CD4-positive, alpha-beta T cell treated with Interleukin-12 subunit alpha and Interleukin-12 subunit beta, for 1 hour (primary cell): ENCODE data around the gene RAB10.
"Not testable (repeated sequence)": the region's sequence is repeated elsewhere in the genome, so short reads cannot be mapped to it uniquely, and the experiment has no call there.

Experiments
- DNase-seq: peaks from one replicate; pipeline ENCODE4 v3.0.0-alpha.2; 2020

Gene RAB10

GRCh38 chr2:26033818-26034636, at the start of gene RAB10:
Gene RAB10 (plus strand): TSS chr2:26034084. CDS start chr2:26034609, 525 bp downstream.
- peak; percentile 99 for DNase-seq

- no peak for DNase-seq
Measured at GRCh38 chr2:25988134-25988533, 45.8 kb upstream of the RAB10 start.

GRCh38 chr2:25989154-25989553, 44.7 kb upstream of the RAB10 start:
- DNase-seq = no peak

GRCh38 chr2:25991965-25992364, 41.9 kb upstream of the RAB10 start:
- no peak for DNase-seq

- no peak for DNase-seq
Measured at GRCh38 chr2:25992556-25992955, 41.3 kb upstream of the RAB10 start.

- DNase-seq = no peak
Measured at GRCh38 chr2:25993049-25993448, 40.8 kb upstream of the RAB10 start.

GRCh38 chr2:25994509-25994908, 39.4 kb upstream of the RAB10 start:
- no peak for DNase-seq

GRCh38 chr2:25996844-25997243, 37.0 kb upstream of the RAB10 start:
- no peak for DNase-seq

- not testable (repeated sequence) for DNase-seq
Measured at GRCh38 chr2:25998816-25999383, 35.0 kb upstream of the RAB10 start.

GRCh38 chr2:25999406-25999805, 34.5 kb upstream of the RAB10 start:
- not testable (repeated sequence) for DNase-seq

GRCh38 chr2:26000561-26001082, 33.3 kb upstream of the RAB10 start:
- no peak for DNase-seq

GRCh38 chr2:26001743-26002351, 32.0 kb upstream of the RAB10 start:
- no peak for DNase-seq

- no peak for DNase-seq
Measured at GRCh38 chr2:26002632-26003310, 31.1 kb upstream of the RAB10 start.

- DNase-seq = no peak
Measured at GRCh38 chr2:26008095-26008494, 25.8 kb upstream of the RAB10 start.

- peak; percentile 26 for DNase-seq
Measured at GRCh38 chr2:26008851-26009566, 24.9 kb upstream of the RAB10 start.

- no peak for DNase-seq
Measured at GRCh38 chr2:26009567-26009963, 24.3 kb upstream of the RAB10 start.

GRCh38 chr2:26010943-26011342, 22.9 kb upstream of the RAB10 start:
- DNase-seq = no peak

- DNase-seq = no peak
Measured at GRCh38 chr2:26011609-26011989, 22.3 kb upstream of the RAB10 start.

- DNase-seq = no peak
Measured at GRCh38 chr2:26011990-26012856, 21.7 kb upstream of the RAB10 start.

- no peak for DNase-seq
Measured at GRCh38 chr2:26013668-26014067, 20.2 kb upstream of the RAB10 start.

GRCh38 chr2:26016012-26016705, 17.7 kb upstream of the RAB10 start:
- DNase-seq = no peak
